ENCODE results near the gene BRD3. TPM values are rescaled to one million over a fixed set of nuclear protein-coding genes. Genes with fewer than 3 reads are reported as not detected.
A peak's percentile ranks its signal among the peaks of the same experiment; 100 is the strongest.

Gene BRD3
- polyA plus RNA-seq, 3 donors, result 16.4 to 18.2 (median 17.1) TPM

DNA sequence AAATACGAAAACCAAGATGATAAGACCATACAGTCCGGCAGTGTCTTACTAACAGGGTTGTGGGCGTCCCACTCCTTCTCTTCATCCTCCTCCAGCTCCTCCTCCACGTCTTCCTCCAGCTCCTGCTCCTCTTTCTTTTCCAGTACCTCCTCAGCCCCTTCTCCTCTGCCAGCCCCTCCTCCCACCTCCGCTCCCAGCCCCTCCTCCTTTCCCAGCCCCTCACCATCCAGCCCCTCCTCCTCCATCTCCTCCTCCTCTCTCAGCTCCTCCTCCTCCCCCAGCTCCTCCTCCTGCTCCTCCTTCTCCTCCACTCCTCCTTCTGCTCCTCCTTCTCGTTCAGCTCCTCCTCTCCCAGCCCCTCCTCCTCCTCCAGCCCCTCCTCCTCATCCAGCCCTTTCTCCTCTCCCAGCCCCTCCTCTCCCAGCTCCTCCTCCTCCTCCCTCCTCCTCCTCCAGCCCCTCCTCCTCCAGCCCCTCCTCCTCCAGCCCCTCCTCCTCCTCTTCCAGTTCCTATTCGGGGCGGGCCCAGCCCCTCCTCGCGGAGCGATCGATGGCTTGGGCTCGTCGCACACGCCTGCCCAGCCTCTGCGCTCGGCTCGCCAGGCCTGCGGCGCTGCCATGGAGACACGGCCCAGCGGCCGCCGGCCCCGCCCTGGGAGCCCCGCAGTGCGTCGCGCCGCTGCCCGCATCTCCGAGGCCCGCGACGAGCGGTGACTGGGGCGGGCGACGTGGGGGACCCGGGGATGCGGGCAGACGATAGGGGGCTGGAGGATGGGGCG is 42.8 kb downstream of the BRD3 start, which contains the start of gene BRD3OS:
Gene BRD3OS (plus strand): TSS at position 654 of the 778 bp plus-strand sequence. CDS start 1,267 bp downstream, outside the sequence.
- under 1% methylated on average over 26 of the region's 43 CpGs for WGBS (ENCODE audit: insufficient coverage)
- DNase-seq, result peak; percentile 95 to 99 (median 99)
- Histone ChIP-seq H3K27me3 (ENCODE audit: control insufficient read depth in 2 of 2, insufficient read depth in 2 of 2, low read length in 2 of 2) (no peaks in the 10 kb centered on the region), H3K4me2 (replicated peaks; ENCODE audit: extremely low read depth, low read length, poor library complexity, severe bottlenecking) (peak within 1 kb of the TSS; percentile 76), H3K4me3 (replicated peaks in 1 of 3; ENCODE audit: low read depth in 2 of 3, low read length in 3 of 3) (peak within 1 kb of the TSS; percentile 63 to 80 (median 70)), H3K36me3 (replicated peaks in 1 of 2; ENCODE audit: control insufficient read depth in 1 of 2, insufficient read depth in 2 of 2, low read length in 2 of 2) (peaks cover 0 to 10% of the 10 kb centered on the region in 2 donors), H3K9ac (ENCODE audit: insufficient read depth, low read length, poor library complexity, severe bottlenecking) (peak within 1 kb of the TSS; percentile 59), H2AFZ (ENCODE audit: insufficient read depth, low read depth, low read length, poor library complexity, severe bottlenecking) (peak within 1 kb of the TSS; percentile 82), H3K27ac (ENCODE audit: low read depth in 1 of 2, low read length in 2 of 2) (no peak within 1 kb of the TSS), H3K79me2 (ENCODE audit: insufficient read depth, low read length) (no peaks in the 10 kb centered on the region), H4K20me1 (ENCODE audit: insufficient read depth, low read length) (peaks cover 3% of the 10 kb centered on the region), H3K4me1 (ENCODE audit: control insufficient read depth in 1 of 2, insufficient read depth in 2 of 2, low read length in 2 of 2) (peaks cover 12 to 13% of the 10 kb centered on the region in 2 donors), H3K9me3 (replicated peaks in 1 of 2; ENCODE audit: control insufficient read depth in 1 of 2, insufficient read depth in 1 of 2, low read length in 2 of 2) (no peaks in the 10 kb centered on the region)
- Mint-ChIP-seq H3K27ac (peak within 1 kb of the TSS in 5 of 7 donors; percentile 24 to 89 (median 50)), H3K36me3 (peaks cover 0 to 16% of the 10 kb centered on the region in 2 donors), H3K4me3 (peak within 1 kb of the TSS; percentile 77 to 88), H3K9me3 (peaks cover 0 to 5% (median 0%) of the 10 kb centered on the region in 7 donors), H3K27me3 (ENCODE audit: low read depth in 3 of 3) (peaks cover 0 to 3% (median 1%) of the 10 kb centered on the region in 3 donors), H3K4me1 (peaks cover 13% of the 10 kb centered on the region)
- TF ChIP-seq, protein P1, sequence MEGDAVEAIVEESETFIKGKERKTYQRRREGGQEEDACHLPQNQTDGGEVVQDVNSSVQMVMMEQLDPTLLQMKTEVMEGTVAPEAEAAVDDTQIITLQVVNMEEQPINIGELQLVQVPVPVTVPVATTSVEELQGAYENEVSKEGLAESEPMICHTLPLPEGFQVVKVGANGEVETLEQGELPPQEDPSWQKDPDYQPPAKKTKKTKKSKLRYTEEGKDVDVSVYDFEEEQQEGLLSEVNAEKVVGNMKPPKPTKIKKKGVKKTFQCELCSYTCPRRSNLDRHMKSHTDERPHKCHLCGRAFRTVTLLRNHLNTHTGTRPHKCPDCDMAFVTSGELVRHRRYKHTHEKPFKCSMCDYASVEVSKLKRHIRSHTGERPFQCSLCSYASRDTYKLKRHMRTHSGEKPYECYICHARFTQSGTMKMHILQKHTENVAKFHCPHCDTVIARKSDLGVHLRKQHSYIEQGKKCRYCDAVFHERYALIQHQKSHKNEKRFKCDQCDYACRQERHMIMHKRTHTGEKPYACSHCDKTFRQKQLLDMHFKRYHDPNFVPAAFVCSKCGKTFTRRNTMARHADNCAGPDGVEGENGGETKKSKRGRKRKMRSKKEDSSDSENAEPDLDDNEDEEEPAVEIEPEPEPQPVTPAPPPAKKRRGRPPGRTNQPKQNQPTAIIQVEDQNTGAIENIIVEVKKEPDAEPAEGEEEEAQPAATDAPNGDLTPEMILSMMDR (IDR thresholded peaks at IDR 0.05), result no peak
- intact Hi-C loops (cut with micrococcal nuclease), result loop anchor here (1.0 to 10.0 kb wide), 5 partner anchors 42 to 688 kb away; partner anchors contain the start of genes CACFD1 (in 1 of the 2), SLC2A6 (in 1 of the 2) and SURF6 (in 1 of the 2)

DNA sequence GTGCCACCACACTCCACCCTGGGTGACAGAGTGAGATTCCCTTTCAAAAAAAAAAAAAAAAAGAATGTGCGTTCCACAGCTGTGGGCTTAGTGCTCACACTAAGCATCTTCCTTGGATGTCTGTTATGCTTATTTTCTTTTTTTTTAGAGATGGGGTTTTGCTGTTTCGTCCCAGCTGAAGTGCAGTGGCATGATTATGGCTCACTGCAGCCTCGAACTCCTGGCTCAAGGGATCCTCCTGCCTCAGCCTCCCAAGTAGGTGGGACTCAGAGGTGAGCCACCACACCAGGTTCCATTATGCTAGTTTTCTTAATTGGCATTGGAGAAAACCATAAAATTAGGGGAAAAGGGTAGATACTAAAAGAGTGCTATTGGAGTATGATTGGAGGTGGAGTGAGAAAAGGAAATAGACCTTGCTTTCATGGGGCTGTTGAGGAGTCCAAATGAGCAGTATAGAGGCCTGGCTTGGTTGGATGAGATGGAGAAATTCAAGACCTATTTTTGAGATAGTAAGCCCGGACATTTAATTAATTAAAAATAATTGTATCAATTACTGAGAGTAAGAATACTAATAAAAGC is 43.5 kb downstream of the BRD3 start:
- no peak for DNase-seq
- Histone ChIP-seq H3K27me3 (ENCODE audit: control insufficient read depth in 2 of 2, insufficient read depth in 2 of 2, low read length in 2 of 2) (no peaks in the 10 kb centered on the region), H3K4me2 (replicated peaks; ENCODE audit: extremely low read depth, low read length, poor library complexity, severe bottlenecking) (peak overlapping the region; percentile 76), H4K20me1 (ENCODE audit: insufficient read depth, low read length) (peaks cover 3% of the 10 kb centered on the region), H3K79me2 (ENCODE audit: insufficient read depth, low read length) (no peaks in the 10 kb centered on the region), H3K4me3 (replicated peaks in 1 of 3; ENCODE audit: low read depth in 2 of 3, low read length in 3 of 3) (peak overlapping the region in 1 of 3 experiments; percentile 80), H3K9me3 (replicated peaks in 1 of 2; ENCODE audit: control insufficient read depth in 1 of 2, insufficient read depth in 1 of 2, low read length in 2 of 2) (no peaks in the 10 kb centered on the region), H3K36me3 (replicated peaks in 1 of 2; ENCODE audit: control insufficient read depth in 1 of 2, insufficient read depth in 2 of 2, low read length in 2 of 2) (peaks cover 0 to 4% of the 10 kb centered on the region in 2 donors), H3K9ac (ENCODE audit: insufficient read depth, low read length, poor library complexity, severe bottlenecking) (no peak overlapping the region), H3K4me1 (ENCODE audit: control insufficient read depth in 1 of 2, insufficient read depth in 2 of 2, low read length in 2 of 2) (peaks cover 12 to 13% of the 10 kb centered on the region in 2 donors), H2AFZ (ENCODE audit: insufficient read depth, low read depth, low read length, poor library complexity, severe bottlenecking) (no peak overlapping the region), H3K27ac (ENCODE audit: low read depth in 1 of 2, low read length in 2 of 2) (no peak overlapping the region)
- peaks cover 14% of the 10 kb centered on the region for H3K4me1 Mint-ChIP-seq
- intact Hi-C loops (cut with micrococcal nuclease), result loop anchor here (2.0 to 10.0 kb wide), 3 partner anchors 42 to 570 kb away; partner anchors contain the start of genes CACFD1 (in 1 of the 2) and SLC2A6 (in 1 of the 2)
- H3K4me3 Mint-ChIP-seq, result peak overlapping the region in 1 of 2 donors; percentile 24
- WGBS (ENCODE audit: insufficient coverage), result no CpG with 5 or more reads among the region's 4 CpGs
- peaks cover 0 to 3% (median 1%) of the 10 kb centered on the region in 3 donors for H3K27me3 Mint-ChIP-seq (ENCODE audit: low read depth in 3 of 3)
- H3K27ac Mint-ChIP-seq, result peak overlapping the region in 1 of 7 donors; percentile 89
- peaks cover 0 to 5% (median 0%) of the 10 kb centered on the region in 7 donors for H3K9me3 Mint-ChIP-seq
- H3K36me3 Mint-ChIP-seq, result peaks cover 0 to 13% of the 10 kb centered on the region in 2 donors
- TF ChIP-seq, protein P1 (IDR thresholded peaks at IDR 0.05), result no peak
